Skin epidermis (tissue), 12 donors: ENCODE data around the gene CHRD.

ENCODE experiments used
- H3K27ac ChIP-seq, 21 experiments: fragments of 200-600 bp; sonication (generic) in 11 of 21; one replicate each; pipeline ENCODE4 v1.5.0; 2020; ENCODE audit warnings: mild to moderate bottlenecking in 3 of 21, inconsistent platforms in 2 of 21, moderate library complexity in 2 of 21
- H3K4me3 ChIP-seq, 7 experiments: fragments of 200-600 bp; sonication (generic) in 2 of 7; one replicate each; pipeline ENCODE4 v1.5.0; 2020; ENCODE audit warnings: inconsistent platforms in 2 of 7, mild to moderate bottlenecking in 2 of 7, moderate library complexity in 1 of 7

Gene CHRD

DNA sequence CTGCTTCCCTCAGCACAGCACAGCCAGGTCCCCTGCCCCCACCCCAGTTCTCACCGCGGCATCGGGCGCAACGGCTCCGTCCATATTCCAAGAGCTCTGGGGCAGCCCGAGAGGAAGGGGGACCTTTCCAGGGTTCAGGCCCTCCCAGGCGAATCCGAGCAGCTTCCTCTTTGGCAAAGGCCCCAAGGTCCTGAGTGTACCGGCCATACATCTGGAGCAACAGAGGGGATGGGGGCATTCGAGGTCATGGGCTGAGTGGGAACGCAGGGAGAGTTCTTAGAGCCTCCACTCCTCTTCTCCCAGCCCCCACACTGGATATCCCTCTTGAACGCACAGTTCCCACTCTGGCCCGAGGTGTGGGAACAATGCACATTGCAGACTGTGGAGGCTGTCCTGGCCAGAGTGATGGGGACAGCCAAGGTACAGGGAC, 20.9 kb upstream of the CHRD start:
- Histone ChIP-seq H3K27ac (no peak overlapping the region), H3K4me3 (no peak overlapping the region)

DNA sequence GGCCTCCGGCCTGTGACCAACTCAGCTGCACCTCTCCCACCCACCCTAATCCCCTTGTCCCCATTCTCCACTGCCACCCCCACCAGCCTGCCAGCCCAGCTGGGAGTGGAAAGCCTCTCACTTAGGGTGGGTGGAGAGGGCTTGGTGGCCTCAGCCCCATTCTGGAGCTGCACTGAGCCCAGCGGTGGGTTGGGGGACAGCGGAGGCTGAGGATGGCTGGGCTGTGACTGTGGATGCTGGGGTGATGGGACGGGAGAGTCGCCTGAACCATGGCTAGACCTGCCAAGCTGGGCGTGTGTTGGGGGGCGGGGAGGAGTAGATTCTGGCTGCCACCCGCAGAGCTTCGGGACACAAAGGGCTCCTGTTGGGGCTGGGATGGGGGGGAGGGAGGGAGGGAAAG, 20.2 kb upstream of the CHRD start:
- H3K27ac ChIP-seq: no peak overlapping the region

DNA sequence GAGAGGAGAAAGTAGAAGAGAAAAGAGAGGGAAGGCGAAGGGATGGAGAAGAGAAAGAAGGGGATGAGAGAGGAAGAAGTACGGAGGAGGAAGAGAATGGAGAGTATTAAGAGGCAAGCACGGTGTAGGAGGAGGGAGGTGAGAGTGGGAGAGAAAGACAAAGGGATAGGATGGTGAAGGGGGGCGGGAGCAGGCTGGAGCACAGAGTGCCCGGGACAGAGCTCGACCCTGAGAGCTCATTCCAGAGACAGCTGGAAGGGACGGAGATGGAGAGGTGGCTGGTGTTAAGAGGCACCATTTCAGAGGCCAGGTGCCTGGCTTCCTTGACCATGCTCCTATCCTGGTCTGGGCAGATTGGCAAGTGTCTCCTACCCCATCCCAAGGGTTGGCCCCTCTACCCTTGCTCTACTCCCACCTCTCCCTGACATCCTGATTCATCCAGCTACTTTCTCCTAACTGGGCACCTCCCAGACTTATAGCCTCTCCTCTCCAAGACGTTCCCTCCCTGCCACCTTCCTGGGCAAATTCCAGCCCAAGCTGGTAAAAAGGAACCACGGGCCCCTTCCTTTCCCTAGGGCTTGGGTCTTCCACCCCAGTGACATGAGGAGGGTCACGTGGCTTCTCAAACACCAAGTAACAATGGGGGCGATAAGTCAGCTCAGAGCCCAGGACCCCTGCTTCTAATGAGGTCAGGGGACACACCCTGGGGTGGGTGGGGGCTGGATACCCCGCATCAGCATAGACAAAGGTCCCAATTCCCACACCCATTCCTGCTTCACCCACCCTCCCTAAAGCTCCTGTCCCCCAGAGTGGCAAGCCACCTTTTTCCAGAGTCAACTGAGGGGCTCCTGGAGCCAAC, 19.6 kb upstream of the CHRD start:
- Histone ChIP-seq H3K4me3 (peak overlapping the region in 6 of 7 experiments; percentile 68 to 91 (median 82)), H3K27ac (peak overlapping the region in 2 of 21 experiments; percentile 94 to 96)

More for the DNA sequence above, 20.2 kb upstream of the CHRD start:
- H3K4me3 ChIP-seq: no peak overlapping the region

DNA sequence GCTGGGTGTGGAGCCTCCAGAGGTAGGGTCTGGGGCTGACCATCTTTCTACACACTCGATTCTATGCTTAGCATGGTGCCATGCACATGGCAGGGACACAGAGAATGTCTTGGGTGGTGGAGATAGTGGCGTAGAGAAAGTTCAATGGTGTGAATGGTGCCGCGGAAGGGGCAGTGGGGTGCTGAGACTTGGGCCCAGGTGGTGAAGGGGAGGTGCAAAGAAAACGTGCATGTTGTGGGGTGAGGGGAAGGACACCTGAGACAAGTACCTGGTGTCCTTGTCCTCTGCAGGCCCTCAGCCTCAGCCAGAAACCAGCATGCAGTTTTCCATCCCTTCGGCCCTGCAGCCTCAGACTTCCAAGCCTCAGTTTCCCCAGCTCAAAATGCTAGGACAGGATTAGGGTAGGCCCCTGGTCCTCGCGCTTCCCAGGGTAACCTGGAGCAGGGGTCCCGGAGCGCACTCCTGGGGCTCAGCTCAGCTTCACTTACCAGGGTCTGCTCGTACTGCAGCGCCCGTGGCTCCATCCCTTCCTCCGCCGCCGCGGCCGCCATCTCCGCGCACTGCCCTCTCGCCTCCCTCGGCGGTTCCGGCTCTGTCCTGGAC, 18.8 kb upstream of the CHRD start:
- H3K27ac ChIP-seq: peak overlapping the region in 20 of 21 experiments; percentile 47 to 99 (median 98)
- H3K4me3 ChIP-seq: peak overlapping the region; percentile 63 to 91 (median 81)

DNA sequence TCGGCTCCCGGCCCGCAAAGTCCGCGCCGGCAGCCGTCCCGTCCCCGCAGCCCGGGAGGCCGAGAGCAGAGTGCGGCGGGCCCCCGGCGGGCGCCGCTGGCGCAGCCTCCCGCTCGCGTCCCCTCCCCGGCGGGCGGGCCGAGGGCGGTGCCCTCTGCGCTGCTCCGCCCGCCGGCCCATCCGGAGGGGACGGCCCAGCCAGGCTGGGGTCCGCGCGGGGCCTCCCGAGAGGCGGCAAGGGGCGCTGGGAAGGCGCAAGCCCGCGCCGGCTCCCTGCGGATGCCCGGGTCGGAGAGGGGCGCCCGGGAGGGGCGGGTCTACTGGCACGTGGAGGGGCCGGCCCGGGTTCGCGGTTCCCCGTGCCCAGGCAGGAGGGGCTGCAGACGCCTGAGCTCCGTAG, 18.3 kb upstream of the CHRD start, which contains the start of the genes CLCN2 and POLR2H:
TSS of gene CLCN2 (minus strand) at position 74 of the 400 bp plus-strand sequence. CDS start 126 bp downstream, outside the sequence.
TSS of gene POLR2H (plus strand) at position 179 of the 400 bp plus-strand sequence. CDS start 1,783 bp downstream, outside the sequence.
- Histone ChIP-seq H3K4me3 (peak within 1 kb of the TSS; percentile 63 to 91 (median 81)), H3K27ac (peak within 1 kb of the TSS; percentile 88 to 99 (median 98))

DNA sequence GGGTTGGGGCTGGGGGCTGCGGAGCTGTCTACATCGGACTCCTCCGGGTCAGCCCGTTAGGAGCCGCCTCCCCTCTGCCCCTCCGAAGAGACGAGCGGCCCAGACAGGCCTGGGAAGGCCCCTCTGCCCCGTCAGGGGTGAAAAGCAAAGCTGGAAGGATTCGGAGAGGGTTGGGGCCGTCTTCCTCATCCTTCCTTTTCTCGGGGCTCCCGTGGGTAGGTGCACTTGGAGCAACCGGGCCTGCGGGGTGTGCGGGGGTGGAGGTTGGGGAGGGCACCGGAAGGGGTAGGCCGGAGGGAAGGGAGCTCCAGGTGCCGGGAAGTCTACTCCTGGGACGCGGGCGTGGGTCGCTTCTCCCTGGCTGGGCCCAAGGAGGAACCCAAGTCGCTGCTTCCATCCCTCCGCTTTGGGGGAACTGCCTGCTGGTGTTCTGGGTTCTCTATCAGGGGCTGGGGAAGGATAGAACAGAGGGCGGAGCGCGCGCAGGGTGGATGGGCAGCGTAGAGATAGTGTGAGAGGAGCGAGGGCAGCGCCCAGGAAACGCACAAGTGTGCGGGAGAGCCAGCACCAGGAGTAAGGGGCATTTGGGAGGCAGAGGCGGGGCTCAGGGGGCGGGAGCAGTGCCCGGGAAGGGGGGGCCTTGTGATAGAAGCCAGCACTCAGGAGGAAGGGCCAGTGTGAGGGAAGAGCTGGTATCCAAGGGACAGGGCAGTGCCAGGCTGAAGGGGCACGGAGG, 17.8 kb upstream of the CHRD start:
- peak overlapping the region; percentile 88 to 99 (median 98) for H3K27ac ChIP-seq
- H3K4me3 ChIP-seq: peak overlapping the region; percentile 63 to 91 (median 81)

DNA sequence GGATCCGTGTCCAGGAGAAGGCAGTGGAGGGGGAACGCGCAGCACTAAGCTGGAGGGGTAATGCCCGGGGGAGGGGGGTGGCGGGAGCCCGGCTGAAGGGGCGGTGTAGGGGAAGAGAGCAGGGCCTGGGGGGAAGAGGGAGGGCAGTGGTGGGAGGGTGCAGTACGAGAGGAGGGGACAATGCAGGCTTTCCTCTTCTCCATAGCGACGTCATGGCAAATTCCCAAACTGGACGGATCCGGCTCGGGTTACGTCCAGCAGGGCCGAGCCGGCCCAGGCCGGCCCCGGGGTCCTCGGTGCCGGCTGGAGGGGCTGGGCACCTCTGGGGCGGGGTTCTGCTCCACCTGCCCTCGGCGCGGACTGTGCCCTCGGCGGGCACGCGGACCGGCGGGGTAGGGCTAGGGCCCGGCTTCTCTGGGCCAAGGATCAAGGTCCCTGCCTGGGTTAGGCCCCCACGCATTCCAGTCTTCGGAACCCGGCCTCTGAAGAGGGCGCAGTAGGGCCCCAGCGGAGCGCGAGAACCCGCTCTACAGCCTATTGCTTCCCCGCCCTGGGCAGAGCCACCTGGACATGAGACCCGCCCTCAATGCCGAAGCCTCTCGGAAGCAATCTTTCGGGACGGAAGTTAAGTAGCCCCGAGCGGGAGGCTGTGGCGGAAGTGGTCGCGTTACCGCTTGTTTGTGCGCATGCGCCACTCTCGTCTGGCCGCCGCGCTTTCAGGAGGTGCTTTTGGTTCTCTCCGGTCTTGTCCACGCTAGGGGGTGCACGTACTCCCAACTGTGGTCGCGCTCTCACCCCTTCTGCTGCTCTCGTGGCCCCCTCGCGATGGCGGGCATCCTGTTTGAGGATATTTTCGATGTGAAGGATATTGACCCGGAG, 16.9 kb upstream of the CHRD start:
- Histone ChIP-seq H3K4me3 (peak overlapping the region; percentile 63 to 91 (median 81)), H3K27ac (peak overlapping the region; percentile 88 to 99 (median 98))

DNA sequence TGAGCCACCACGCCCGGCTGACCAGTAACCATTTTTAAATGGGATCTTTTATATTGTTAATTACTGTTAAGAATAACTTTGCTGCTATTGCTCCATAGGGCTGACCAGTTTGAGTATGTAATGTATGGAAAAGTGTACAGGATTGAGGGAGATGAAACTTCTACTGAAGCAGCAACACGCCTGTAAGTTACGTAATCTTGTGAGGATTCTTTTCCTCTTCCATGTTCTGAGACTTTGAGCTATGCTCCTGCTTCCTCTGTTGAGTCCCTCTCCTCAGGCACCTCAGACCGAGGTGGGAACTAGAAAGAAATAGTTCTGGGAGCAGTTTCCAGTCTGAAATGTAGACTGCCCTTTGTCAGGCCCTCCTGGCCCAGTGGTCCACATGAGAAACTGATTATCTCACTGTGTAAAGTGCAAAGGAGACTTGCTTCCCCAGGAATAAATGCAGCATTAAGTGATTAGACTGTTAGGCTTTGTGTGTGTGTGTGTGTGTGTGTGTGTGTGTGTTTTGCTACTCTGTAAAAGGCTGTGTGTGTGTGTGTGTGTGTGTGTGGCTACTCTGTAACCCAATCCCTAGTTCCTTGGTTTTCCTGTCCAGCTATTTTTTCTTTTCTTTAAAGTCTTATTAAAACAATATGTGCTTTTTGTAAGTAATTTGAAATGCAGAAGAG, 13.1 kb upstream of the CHRD start:
- H3K4me3 ChIP-seq: no peak overlapping the region
- no peak overlapping the region for H3K27ac ChIP-seq

DNA sequence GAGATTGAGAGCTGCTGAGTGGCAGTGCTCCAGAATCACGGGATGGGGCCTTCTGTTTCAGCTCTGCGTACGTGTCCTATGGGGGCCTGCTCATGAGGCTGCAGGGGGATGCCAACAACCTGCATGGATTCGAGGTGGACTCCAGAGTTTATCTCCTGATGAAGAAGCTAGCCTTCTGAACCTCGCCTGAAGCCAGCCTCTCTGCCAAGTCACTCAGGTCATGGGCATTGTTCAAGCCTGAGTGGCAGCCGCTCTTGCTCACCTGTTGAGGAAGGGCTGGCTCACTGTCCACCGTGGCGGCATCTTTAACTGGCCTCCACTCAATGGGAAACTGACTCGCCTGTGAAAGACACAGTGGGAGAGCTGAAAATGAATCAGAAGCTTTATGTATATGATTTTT, 11.7 kb upstream of the CHRD start:
- peak overlapping the region in 2 of 21 experiments; percentile 26 for H3K27ac ChIP-seq
- no peak overlapping the region for H3K4me3 ChIP-seq

DNA sequence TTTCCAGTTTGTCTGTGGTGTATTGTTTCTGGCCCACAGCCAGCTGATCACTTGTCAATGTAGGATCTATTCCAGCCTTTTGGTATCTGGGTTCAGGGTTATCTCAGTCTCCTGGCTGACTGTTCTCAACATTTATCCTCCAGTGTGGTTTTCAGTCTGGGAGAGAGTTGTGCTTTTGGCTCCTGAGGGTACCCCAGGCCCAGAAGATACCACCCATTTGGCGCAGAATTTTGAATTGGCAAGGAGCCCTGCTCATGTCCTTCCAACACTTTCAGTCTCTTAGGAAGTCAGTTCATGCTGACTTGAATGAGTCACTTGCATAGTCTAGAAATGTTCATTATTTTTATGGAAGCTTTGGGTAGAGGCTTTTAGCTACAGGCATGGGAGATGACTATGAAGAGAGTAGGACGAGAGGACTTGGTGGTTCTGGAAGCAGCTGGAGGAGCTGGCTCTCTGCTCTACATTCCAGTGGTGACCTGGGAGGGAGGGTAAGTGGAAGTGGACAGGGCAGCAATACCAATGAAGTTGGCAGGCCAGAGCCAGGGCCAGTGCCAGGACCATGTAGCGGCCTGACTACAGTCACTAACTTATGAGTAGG, 11.2 kb upstream of the CHRD start:
- H3K27ac ChIP-seq: peak overlapping the region in 5 of 21 experiments; percentile 2 to 73 (median 31)
- H3K4me3 ChIP-seq: no peak overlapping the region

DNA sequence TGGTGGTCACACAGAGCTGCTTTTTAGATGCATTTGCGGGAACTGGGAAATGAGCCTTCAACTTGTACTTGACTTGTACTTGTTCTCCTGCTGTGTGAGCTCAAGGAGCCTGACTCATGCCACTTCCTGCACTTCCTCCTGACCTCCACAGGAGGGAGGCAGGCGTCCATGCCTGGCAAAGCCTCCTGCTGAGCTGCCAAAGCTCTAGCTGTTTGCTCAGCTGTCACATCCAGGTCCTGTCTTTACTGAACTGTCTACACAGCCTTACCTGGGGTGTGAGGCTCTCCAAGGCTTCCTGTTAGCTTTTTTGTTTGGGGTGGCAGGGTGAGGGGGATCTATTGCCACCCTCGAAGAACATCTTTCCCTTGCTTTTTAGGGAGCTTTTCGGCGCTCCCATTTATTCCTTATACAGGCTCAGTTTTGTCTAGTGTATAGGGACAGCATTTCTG, 8.3 kb upstream of the CHRD start:
- no peak overlapping the region for H3K4me3 ChIP-seq
- peak overlapping the region in 1 of 21 experiments; percentile 17 for H3K27ac ChIP-seq

DNA sequence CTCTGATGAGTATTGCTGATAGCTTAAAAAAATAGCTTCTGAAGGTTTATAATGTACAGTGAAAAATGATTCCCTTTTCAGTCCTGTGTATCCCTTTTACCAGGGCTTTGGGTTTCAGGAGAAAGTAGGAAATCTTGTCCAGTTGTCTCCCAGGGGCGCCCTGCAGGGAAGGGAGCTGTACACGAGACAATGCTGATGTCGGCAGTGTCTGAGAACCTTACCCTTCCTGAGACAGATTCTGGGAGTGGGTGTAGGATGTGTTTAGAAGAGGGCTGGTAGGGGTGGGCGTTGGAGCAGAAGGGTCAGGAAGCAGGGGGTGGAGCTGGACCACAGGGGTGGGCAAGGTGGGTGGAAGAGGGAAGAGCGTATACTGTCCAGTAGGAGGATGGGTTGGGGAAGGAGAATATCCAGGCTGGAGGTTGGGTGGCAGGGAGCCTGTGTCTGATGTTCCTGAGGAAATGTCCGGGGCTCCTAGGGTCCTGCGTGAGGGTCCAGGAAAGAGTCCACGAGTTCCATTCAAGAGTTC, 7.5 kb upstream of the CHRD start:
- Histone ChIP-seq H3K27ac (no peak overlapping the region), H3K4me3 (no peak overlapping the region)

DNA sequence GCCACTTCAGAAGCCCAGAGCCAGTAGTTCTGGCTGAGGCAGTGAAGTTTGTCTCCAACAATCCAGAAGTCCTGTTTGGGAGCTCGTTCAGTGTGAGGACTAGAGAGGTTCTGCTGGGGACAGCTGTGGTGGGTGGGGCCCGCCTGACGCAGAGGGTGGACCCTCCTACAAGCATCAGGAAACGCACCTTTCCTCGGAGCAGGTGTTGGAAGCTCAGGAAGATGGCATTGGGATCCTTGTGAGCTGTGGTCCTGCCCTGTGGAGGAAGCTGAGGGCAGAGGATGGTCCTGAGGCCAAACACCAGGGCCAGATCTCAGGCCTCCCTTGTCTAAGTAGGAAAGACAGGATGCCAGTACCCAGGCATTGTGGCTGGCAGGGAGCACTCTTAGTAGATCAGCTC, 6.9 kb upstream of the CHRD start:
- H3K27ac ChIP-seq: peak overlapping the region in 1 of 21 experiments; percentile 63
- H3K4me3 ChIP-seq: no peak overlapping the region

DNA sequence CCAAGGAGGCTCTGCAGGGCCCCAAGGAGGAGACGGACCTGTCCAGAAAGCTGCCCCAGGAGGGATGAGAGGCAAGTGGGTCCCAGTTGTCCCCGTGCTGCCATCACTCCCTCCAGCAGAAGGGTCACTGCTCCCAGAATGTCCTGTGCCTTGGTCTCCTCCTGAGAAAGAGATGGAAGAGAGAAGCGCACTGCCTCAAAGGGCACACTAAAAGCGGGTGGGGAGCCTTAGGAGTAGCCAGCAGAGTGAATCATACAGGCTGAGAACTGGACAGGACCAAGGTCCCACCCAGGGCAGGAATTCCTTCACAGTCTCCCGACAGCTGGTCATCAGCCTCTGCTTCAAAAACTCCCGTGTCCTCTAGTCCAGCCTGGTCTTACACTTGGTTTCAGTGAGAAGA, 6.4 kb upstream of the CHRD start:
- peak overlapping the region in 1 of 21 experiments; percentile 63 for H3K27ac ChIP-seq

DNA sequence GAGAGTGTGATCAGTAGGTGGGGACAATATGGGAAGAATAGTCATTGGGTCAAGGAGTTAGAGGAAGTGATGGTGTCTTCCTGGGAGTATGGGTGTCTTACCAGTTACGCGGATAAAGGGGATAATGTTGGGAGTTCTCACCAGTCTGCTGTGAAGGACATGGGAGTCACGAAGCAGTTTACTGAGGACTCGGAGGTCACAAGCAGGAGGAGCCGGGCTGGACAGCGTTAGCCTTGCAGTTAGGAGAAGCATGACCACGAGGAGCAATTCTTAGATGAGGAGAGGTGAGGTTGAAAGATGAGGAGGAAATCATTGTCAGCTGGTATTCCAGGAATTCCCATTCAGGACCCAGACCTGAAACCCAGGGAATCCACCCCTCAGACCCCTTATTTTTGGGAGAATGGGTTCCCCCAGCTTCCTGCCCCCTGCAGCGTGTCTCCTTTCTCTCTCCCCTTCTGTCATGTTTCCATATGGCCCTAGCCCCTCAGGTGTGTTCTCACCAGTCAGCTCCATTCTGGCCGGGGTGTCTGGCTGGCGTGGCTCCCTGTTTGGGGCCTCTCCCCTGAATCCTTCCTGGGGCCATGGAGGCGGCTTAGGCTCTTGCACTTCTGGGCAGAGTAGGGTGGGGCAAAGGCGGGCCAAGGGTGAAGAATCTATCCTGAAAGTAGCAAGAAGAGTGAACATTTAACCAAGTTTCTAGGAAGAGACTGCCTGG, 4.0 kb upstream of the CHRD start:
- no peak overlapping the region for H3K4me3 ChIP-seq

More for the DNA sequence above, 6.4 kb upstream of the CHRD start:
- no peak overlapping the region for H3K4me3 ChIP-seq

DNA sequence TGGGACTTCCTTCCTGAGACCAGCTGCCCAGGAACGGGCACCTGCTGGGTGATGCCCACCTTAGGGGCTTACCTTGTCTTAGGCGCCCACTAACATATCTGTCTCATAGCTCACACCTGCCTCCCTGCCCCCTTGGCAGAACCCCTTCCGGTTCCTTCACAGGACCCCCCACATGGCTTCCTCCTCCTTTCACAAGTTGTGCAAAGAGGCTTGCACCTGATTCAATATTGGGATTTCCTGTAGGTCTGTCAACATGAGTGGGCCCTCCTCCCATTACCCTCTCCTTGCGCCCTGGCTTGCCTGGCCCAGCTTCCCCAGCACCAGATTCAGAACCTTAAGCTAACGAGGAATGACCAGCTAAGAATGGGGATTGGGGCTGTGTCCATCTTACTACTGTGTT, 2.5 kb upstream of the CHRD start:
- no peak overlapping the region for H3K4me3 ChIP-seq
- no peak overlapping the region for H3K27ac ChIP-seq

More for the DNA sequence above, 4.0 kb upstream of the CHRD start:
- H3K27ac ChIP-seq: no peak overlapping the region

DNA sequence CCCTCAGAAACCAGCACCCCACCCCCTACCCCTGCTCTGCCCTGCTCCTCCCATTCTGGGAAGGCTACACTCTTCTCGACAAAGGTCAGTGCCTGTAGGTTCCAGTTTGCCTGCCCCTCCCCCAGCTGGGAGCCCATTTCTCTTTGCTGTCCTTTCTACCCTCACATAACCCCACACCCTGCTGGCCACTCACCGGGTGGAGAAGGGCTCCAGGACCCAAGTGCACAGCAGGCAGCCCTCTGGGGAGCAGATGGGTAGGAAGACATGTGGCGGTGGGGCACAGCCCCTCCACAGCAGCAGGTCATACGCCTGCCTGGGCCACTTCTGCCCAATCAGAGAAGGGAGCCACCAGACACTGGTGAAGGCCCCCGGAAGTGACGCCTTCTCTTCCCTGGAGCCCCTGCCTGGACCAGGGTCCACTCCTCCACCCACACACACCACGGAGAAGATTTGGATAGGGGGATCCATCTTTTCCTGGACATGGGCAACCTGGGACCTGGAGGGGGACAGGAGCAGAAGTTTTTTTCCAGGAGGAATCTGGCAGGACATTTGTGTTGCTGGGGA, 1.9 kb upstream of the CHRD start, which contains the start of gene THPO:
TSS of gene THPO (minus strand) at position 326 of the 564 bp plus-strand sequence. CDS start 1,948 bp downstream, outside the sequence.
- peak within 1 kb of the TSS in 19 of 21 experiments; percentile 7 to 85 (median 70) for H3K27ac ChIP-seq

More for the DNA sequence above, 1.9 kb upstream of the CHRD start, which contains the start of gene THPO:
- H3K4me3 ChIP-seq: no peak within 1 kb of the TSS
